WI38 (cell line): ENCODE data around the gene C2CD4D.

Experiments
- H3K4me3 ChIP-seq: 2 replicates; pipeline ENCODE4 v1.5.1; 2011; ENCODE audit warnings: low read depth, mild to moderate bottlenecking, control low read depth, low read length
- TF ChIP-seq, protein P1 (sequence below): IDR thresholded peaks from 2 replicates; pipeline ENCODE4 v1.5.1; 2012; ENCODE audit warnings: low read depth, mild to moderate bottlenecking, control low read depth, low read length

Gene C2CD4D

GRCh38 chr1:151825751-151826660, 13.6 kb downstream of the C2CD4D start:
- TF ChIP-seq, protein P1, sequence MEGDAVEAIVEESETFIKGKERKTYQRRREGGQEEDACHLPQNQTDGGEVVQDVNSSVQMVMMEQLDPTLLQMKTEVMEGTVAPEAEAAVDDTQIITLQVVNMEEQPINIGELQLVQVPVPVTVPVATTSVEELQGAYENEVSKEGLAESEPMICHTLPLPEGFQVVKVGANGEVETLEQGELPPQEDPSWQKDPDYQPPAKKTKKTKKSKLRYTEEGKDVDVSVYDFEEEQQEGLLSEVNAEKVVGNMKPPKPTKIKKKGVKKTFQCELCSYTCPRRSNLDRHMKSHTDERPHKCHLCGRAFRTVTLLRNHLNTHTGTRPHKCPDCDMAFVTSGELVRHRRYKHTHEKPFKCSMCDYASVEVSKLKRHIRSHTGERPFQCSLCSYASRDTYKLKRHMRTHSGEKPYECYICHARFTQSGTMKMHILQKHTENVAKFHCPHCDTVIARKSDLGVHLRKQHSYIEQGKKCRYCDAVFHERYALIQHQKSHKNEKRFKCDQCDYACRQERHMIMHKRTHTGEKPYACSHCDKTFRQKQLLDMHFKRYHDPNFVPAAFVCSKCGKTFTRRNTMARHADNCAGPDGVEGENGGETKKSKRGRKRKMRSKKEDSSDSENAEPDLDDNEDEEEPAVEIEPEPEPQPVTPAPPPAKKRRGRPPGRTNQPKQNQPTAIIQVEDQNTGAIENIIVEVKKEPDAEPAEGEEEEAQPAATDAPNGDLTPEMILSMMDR: no peak
- H3K4me3 ChIP-seq: no peak overlapping the region

DNA sequence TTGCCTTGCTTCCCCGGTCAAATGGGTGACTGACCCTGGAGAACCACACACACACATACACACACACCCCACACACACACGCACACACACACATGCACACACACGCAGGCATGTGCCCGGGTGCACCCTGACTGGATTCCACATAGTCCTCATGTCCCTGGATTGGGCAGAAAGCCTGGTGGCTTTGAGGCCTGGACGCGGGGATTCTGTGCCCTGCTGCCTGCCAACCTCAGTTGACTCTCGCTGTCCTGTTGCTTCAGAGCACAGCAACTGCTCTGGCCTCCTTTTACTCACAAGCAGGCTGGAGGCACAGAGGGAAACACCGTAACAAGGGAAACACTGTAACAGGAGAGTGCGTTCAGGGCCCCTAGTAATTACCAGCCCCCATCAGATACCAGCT, 14.4 kb downstream of the C2CD4D start:
- TF ChIP-seq, protein P1: no peak
- no peak overlapping the region for H3K4me3 ChIP-seq

DNA sequence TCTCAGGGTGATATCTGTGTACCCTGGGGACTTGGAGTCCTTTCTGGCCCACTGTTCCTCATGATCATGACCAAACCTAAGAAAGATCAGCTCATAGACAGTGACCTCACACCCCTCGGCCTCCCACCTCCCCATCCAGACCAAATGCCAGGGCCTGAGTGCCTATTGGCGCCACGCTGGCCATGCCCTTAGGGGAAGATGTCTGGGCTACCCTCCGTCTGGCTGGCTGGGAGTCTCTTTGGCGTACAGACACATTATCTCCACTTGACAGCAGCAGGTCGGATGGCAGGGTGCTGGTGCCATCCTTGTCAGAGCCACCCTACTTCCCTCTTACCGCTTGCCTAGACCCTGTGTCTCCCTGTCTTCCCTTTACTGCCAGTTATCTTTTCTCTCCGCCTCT, 16.4 kb downstream of the C2CD4D start:
- no peak overlapping the region for H3K4me3 ChIP-seq
- TF ChIP-seq, protein P1: no peak

GRCh38 chr1:151822404-151822803, 17.2 kb downstream of the C2CD4D start:
- TF ChIP-seq, protein P1: no peak
- no peak overlapping the region for H3K4me3 ChIP-seq

DNA sequence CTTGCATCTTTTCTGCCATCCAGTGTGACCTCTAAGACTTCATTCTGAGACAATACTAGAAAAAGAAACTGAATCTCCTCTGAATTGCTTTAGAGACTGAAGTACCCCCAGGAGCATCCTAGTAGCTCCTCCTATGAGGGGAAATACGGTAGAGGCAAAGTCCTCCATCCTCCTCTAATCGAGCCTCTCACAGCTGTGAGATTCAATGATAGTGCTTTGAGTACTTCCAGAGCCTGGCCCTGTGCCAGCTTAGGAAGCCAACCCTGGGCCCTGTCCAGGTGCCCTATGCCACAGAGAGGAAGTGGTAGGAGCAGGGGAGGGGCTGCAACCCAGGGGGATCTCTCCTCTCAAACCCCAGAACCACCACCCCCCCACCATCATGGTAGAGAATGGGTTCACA, 18.7 kb downstream of the C2CD4D start:
- H3K4me3 ChIP-seq: no peak overlapping the region
- TF ChIP-seq, protein P1: no peak

GRCh38 chr1:151819976-151820623, 19.5 kb downstream of the C2CD4D start:
- TF ChIP-seq, protein P1: no peak
- H3K4me3 ChIP-seq: no peak overlapping the region
